ENCODE results near the gene CRIP1. TPM values are rescaled to one million over a fixed set of nuclear protein-coding genes. Genes with fewer than 3 reads are reported as not detected.

Gene CRIP1
- total and polyA plus RNA-seq, 10 of the 15 experiments (the other 5 are each of a cell fraction or from before 2014, with no cell fraction given): 66.8 to 259 (median 154) TPM

- TF ChIP-seq ZBTB40 (IDR thresholded peaks at IDR 0.05; ENCODE audit: borderline replicate concordance) (no peak), USF2 (IDR thresholded peaks at IDR 0.05; ENCODE audit: borderline replicate concordance, low read depth, low read length) (no peak), RBBP5 (conservative IDR thresholded peaks at IDR 0.05) (no peak)
These were observed 43.0 kb downstream of the CRIP1 start (continued) for GRCh38 chr14:105529569-105530284.

GRCh38 chr14:105530285-105531087 is 43.8 kb downstream of the CRIP1 start:
- H3K79me2 ChIP-seq (ENCODE audit: control insufficient read depth, insufficient read depth, low read length): no peaks in the 10 kb centered on the region
- H3K9ac ChIP-seq (ENCODE audit: control insufficient read depth, insufficient read depth, low read length): no peak overlapping the region
- no TSS peak for BruUV-seq (replicated peaks)
- no peaks in the 10 kb centered on the region for H3K9me3 ChIP-seq (replicated peaks; ENCODE audit: control insufficient read depth, insufficient read depth, low read length)
- ATAC-seq: peak; percentile 7; the same call in 1 of the 3 replicates
- H3K27ac ChIP-seq (ENCODE audit: control insufficient read depth, insufficient read depth): no peak overlapping the region
- ChIA-PET SMC1A (ENCODE audit: uncharacterized antibody, unreplicated experiment) (no interaction called here), CTCF (interaction anchor here (0.8 to 0.9 kb wide), 2 partner anchors 160 to 887 kb away, joined by 3 to 4 read pairs; no protein-coding TSS in a partner anchor), RAD21 (ENCODE audit: unreplicated experiment) (no interaction called here), POLR2A (no interaction called here)
- H3K4me2 ChIP-seq (ENCODE audit: control insufficient read depth, insufficient read depth): no peak overlapping the region
- no peaks in the 10 kb centered on the region for H4K20me1 ChIP-seq (ENCODE audit: control insufficient read depth, insufficient read depth)
- no peak overlapping the region for H3K4me3 ChIP-seq
- no peak for DNase-seq (ENCODE audit: low read depth, low spot score)
- H3K4me1 ChIP-seq (ENCODE audit: control insufficient read depth, insufficient read depth, low read length): peaks cover 4% of the 10 kb centered on the region
- peaks cover 5 to 7% of the 10 kb centered on the region in 2 experiments; a peak in 3 of 4 replicates for H3K27me3 ChIP-seq (replicated peaks in 1 of 2; ENCODE audit: control insufficient read depth in 2 of 2, insufficient read depth in 2 of 2, low read length in 1 of 2)
- no peak for FAIRE-seq
- WGBS (ENCODE audit: insufficient coverage, insufficient replicate concordance, low lambda C conversion rate, missing lambda C conversion rate): 59% methylated on average over 19 of the region's 19 CpGs
- intact Hi-C loops (cut with micrococcal nuclease; ENCODE audit: unreplicated experiment): loop anchor here (10.0 kb wide), 2 partner anchors 644 to 884 kb away; no protein-coding TSS in a partner anchor
- H2AFZ ChIP-seq (ENCODE audit: control insufficient read depth, low read depth, low read length): no peak overlapping the region
- in situ Hi-C loops (cut with MboI): loop anchor here (10.0 kb wide), 2 partner anchors 474 to 634 kb away; no protein-coding TSS in a partner anchor
- H3K36me3 ChIP-seq (ENCODE audit: control insufficient read depth in 2 of 2, insufficient read depth in 2 of 2, low read length in 1 of 2): no peaks in the 10 kb centered on the region
- TF ChIP-seq E4F1 (IDR thresholded peaks at IDR 0.05; ENCODE audit: borderline replicate concordance, partially characterized antibody): no peak
- no peak for TF ChIP-seq USF2 (IDR thresholded peaks at IDR 0.05; ENCODE audit: borderline replicate concordance, low read depth, low read length)
- no peak for TF ChIP-seq SUPT20H (IDR thresholded peaks at IDR 0.05; ENCODE audit: borderline replicate concordance, control insufficient read depth, low read depth, low read length)
- no peak for TF ChIP-seq MTA3 (IDR thresholded peaks at IDR 0.05; ENCODE audit: borderline replicate concordance, low read length)
- no peak for TF ChIP-seq EED (IDR thresholded peaks at IDR 0.05; ENCODE audit: low read depth)
- no peak for TF ChIP-seq STAT1 (conservative IDR thresholded peaks at IDR 0.05)

Measured in GM12878 (cell line).